GM18909 (cell line): Measurements from ENCODE around the gene RNF39.

Experiments used
- ATAC-seq: cut with Tn5 transposase; IDR thresholded peaks from one replicate; pipeline ENCODE4 v1.9.1; 2021; ENCODE audit warnings: mild to moderate bottlenecking; ENCODE audit not compliant: unreplicated experiment, poor library complexity

The RNF39 gene

GRCh38 chr6:30097902-30098768, 22.6 kb upstream of the RNF39 start:
- ATAC-seq, result no peak

- no peak for ATAC-seq
Observed at GRCh38 chr6:30096829-30097228, 21.3 kb upstream of the RNF39 start.

- ATAC-seq, result no peak
Observed at GRCh38 chr6:30093951-30094661, 18.5 kb upstream of the RNF39 start.

GRCh38 chr6:30092852-30093543, 17.4 kb upstream of the RNF39 start:
- ATAC-seq, result no peak

GRCh38 chr6:30091577-30092381, 16.2 kb upstream of the RNF39 start:
- no peak for ATAC-seq

GRCh38 chr6:30087876-30088275, 12.3 kb upstream of the RNF39 start:
- no peak for ATAC-seq

- no peak for ATAC-seq
Observed at GRCh38 chr6:30077218-30077617, 1.6 kb upstream of the RNF39 start.

GRCh38 chr6:30075790-30076732, 492 bp upstream of the RNF39 start:
- ATAC-seq, result no peak

- no peak for ATAC-seq
Observed at GRCh38 chr6:30074331-30075093, 1.1 kb downstream of the RNF39 start.

- no peak for ATAC-seq
Observed at GRCh38 chr6:30073489-30074235, 1.9 kb downstream of the RNF39 start.

- ATAC-seq, result no peak
Observed at GRCh38 chr6:30071858-30072257, 3.7 kb downstream of the RNF39 start.

GRCh38 chr6:30071081-30071818, 4.3 kb downstream of the RNF39 start:
- no peak for ATAC-seq

- ATAC-seq, result no peak
Observed at GRCh38 chr6:30067460-30068139, 8.0 kb downstream of the RNF39 start.

- peak; percentile 96 for ATAC-seq
Observed at GRCh38 chr6:30066577-30067459, 8.8 kb downstream of the RNF39 start, which contains the start of gene PPP1R11. PPP1R11 (plus strand) TSS chr6:30067198; CDS start chr6:30067411, 213 bp downstream.

GRCh38 chr6:30066082-30066481, 9.5 kb downstream of the RNF39 start:
- no peak for ATAC-seq
